ENCODE data around the gene SMYD5. TPM values are rescaled to one million over a fixed set of nuclear protein-coding genes. Genes with fewer than 3 reads are reported as not detected.
A peak's percentile ranks its signal among the peaks of the same experiment; 100 is the strongest.

SMYD5 gene
- total and polyA plus RNA-seq, 2 donors (not counting 3 experiments of a cell fraction or from before 2014, with no cell fraction given): 16.2 to 31.7 TPM

GRCh38 chr2:73237168-73237567 is 23.1 kb downstream of the SMYD5 start:
- no peak for TF ChIP-seq MYC (IDR thresholded peaks at IDR 0.05; ENCODE audit: low read depth, low read length)
- no peak for TF ChIP-seq POLR2A (IDR thresholded peaks at IDR 0.05; ENCODE audit: low read depth, low read length)
- TF ChIP-seq GATA2 (IDR thresholded peaks at IDR 0.05; ENCODE audit: insufficient read depth, insufficient read length, low read depth, low read length): no peak
- DNase-seq (ENCODE audit: low read depth, low spot score): no peak
- no peak overlapping the region for H2AFZ ChIP-seq (ENCODE audit: low read depth, low read length)
- no peaks in the 10 kb centered on the region for H3K9me1 ChIP-seq (replicated peaks; ENCODE audit: control insufficient read depth, extremely low read depth, insufficient read depth, low read length)
- intact Hi-C loops (cut with micrococcal nuclease): no loop called here
- H3K4me2 ChIP-seq (ENCODE audit: insufficient read depth, low read length): no peak overlapping the region
- dilution Hi-C loops (cut with MboI; ENCODE audit: extremely low pct_ligation_motif_present, low sequenced_read_pairs): no loop called here
- no peak overlapping the region for H3K9ac ChIP-seq (replicated peaks; ENCODE audit: extremely low read depth, insufficient read depth, low read length)
- ChIA-PET CTCF (interaction anchor here (1.5 to 1.8 kb wide), 3 partner anchors 15 to 60 kb away, joined by 3 to 5 read pairs (median 3); no protein-coding TSS in a partner anchor), POLR2A (no interaction called here)
- peaks cover 0 to 14% of the 10 kb centered on the region in 2 experiments for H3K36me3 ChIP-seq (ENCODE audit: control insufficient read depth in 2 of 2, extremely low read depth in 1 of 2, insufficient read depth in 2 of 2, low read length in 2 of 2)
- H4K20me1 ChIP-seq (replicated peaks; ENCODE audit: control insufficient read depth, extremely low read depth, insufficient read depth, low read length): no peaks in the 10 kb centered on the region
- H3K79me2 ChIP-seq (ENCODE audit: control insufficient read depth, insufficient read depth, low read length): peaks cover 76% of the 10 kb centered on the region
- no peaks in the 10 kb centered on the region for H3K9me3 ChIP-seq (replicated peaks; ENCODE audit: control insufficient read depth, insufficient read depth, low read length)
- no peak for FAIRE-seq
- H3K4me3 ChIP-seq (replicated peaks in 1 of 3; ENCODE audit: insufficient read depth in 1 of 3, low read depth in 1 of 3, low read length in 3 of 3): no peak overlapping the region
- no TSS peak for BruUV-seq (replicated peaks)
- no peaks in the 10 kb centered on the region for H3K27me3 ChIP-seq (ENCODE audit: control insufficient read depth in 2 of 2, insufficient read depth in 2 of 2, low read length in 2 of 2)
- H3K4me1 ChIP-seq (ENCODE audit: control insufficient read depth, extremely low read depth, insufficient read depth, low read length): peaks cover 38% of the 10 kb centered on the region
- no peak overlapping the region for H3K27ac ChIP-seq (ENCODE audit: insufficient read depth, low read depth, low read length)

GRCh38 chr2:73238149-73238548 is 24.1 kb downstream of the SMYD5 start:
- dilution Hi-C loops (cut with MboI; ENCODE audit: extremely low pct_ligation_motif_present, low sequenced_read_pairs): no loop called here
- TF ChIP-seq CTCF (IDR thresholded peaks at IDR 0.05; ENCODE audit: extremely low read depth in 1 of 2, insufficient read depth in 1 of 2, low read depth in 1 of 2, low read length in 2 of 2): no peak
- no peak for TF ChIP-seq POLR2AphosphoS5 (IDR thresholded peaks at IDR 0.05; ENCODE audit: insufficient read depth, low read depth, low read length)
- TF ChIP-seq POLR2A (IDR thresholded peaks at IDR 0.05; ENCODE audit: low read depth, low read length): no peak
- no peak for TF ChIP-seq JUN (IDR thresholded peaks at IDR 0.05; ENCODE audit: borderline replicate concordance, insufficient read depth, insufficient read length, low read depth)
- TF ChIP-seq MYC (IDR thresholded peaks at IDR 0.05; ENCODE audit: low read depth, low read length): no peak
- no peak overlapping the region for H2AFZ ChIP-seq (ENCODE audit: low read depth, low read length)
- intact Hi-C loops (cut with micrococcal nuclease): no loop called here
- no TSS peak for BruUV-seq (replicated peaks)
- ChIA-PET CTCF (interaction anchor here (1.0 to 2.0 kb wide), 5 partner anchors 16 to 61 kb away, joined by 3 to 6 read pairs (median 5); no protein-coding TSS in a partner anchor), POLR2A (no interaction called here)
- DNase-seq (ENCODE audit: low read depth, low spot score) (no peak), FAIRE-seq (no peak)
- H3K27ac ChIP-seq (ENCODE audit: insufficient read depth, low read depth, low read length): peak overlapping the region; percentile 9
- H3K27me3 ChIP-seq (ENCODE audit: control insufficient read depth in 2 of 2, insufficient read depth in 2 of 2, low read length in 2 of 2): no peaks in the 10 kb centered on the region
- peaks cover 33% of the 10 kb centered on the region for H3K4me1 ChIP-seq (ENCODE audit: control insufficient read depth, extremely low read depth, insufficient read depth, low read length)
- peaks cover 0 to 21% of the 10 kb centered on the region in 2 experiments for H3K36me3 ChIP-seq (ENCODE audit: control insufficient read depth in 2 of 2, extremely low read depth in 1 of 2, insufficient read depth in 2 of 2, low read length in 2 of 2)
- H3K79me2 ChIP-seq (ENCODE audit: control insufficient read depth, insufficient read depth, low read length): peaks cover 84% of the 10 kb centered on the region
- no peak overlapping the region for H3K9ac ChIP-seq (replicated peaks; ENCODE audit: extremely low read depth, insufficient read depth, low read length)
- H3K4me3 ChIP-seq (replicated peaks in 1 of 3; ENCODE audit: insufficient read depth in 1 of 3, low read depth in 1 of 3, low read length in 3 of 3): no peak overlapping the region
- no peaks in the 10 kb centered on the region for H3K9me1 ChIP-seq (replicated peaks; ENCODE audit: control insufficient read depth, extremely low read depth, insufficient read depth, low read length)
- H3K4me2 ChIP-seq (ENCODE audit: insufficient read depth, low read length): no peak overlapping the region
- no peaks in the 10 kb centered on the region for H3K9me3 ChIP-seq (replicated peaks; ENCODE audit: control insufficient read depth, insufficient read depth, low read length)
- peaks cover 2% of the 10 kb centered on the region for H4K20me1 ChIP-seq (replicated peaks; ENCODE audit: control insufficient read depth, extremely low read depth, insufficient read depth, low read length)
